K562 treated with DMSO at 1 percent for 12 hours (cell line): Measurements from ENCODE around the gene DCN. TPM values are rescaled to one million over a fixed set of nuclear protein-coding genes. Genes with fewer than 3 reads are reported as not detected.

ENCODE experiments used
- total RNA-seq: library from RNA; unstranded; fragments of 300-600 nt; gene quantifications from 2 replicates; pipeline ENCODE4 v1.2.3, GENCODE V29; 2022; ENCODE audit not compliant: insufficient read depth

DCN gene, protein sequence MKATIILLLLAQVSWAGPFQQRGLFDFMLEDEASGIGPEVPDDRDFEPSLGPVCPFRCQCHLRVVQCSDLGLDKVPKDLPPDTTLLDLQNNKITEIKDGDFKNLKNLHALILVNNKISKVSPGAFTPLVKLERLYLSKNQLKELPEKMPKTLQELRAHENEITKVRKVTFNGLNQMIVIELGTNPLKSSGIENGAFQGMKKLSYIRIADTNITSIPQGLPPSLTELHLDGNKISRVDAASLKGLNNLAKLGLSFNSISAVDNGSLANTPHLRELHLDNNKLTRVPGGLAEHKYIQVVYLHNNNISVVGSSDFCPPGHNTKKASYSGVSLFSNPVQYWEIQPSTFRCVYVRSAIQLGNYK
- 1.0 and 1.3 TPM in 2 replicates for total RNA-seq

DNA sequence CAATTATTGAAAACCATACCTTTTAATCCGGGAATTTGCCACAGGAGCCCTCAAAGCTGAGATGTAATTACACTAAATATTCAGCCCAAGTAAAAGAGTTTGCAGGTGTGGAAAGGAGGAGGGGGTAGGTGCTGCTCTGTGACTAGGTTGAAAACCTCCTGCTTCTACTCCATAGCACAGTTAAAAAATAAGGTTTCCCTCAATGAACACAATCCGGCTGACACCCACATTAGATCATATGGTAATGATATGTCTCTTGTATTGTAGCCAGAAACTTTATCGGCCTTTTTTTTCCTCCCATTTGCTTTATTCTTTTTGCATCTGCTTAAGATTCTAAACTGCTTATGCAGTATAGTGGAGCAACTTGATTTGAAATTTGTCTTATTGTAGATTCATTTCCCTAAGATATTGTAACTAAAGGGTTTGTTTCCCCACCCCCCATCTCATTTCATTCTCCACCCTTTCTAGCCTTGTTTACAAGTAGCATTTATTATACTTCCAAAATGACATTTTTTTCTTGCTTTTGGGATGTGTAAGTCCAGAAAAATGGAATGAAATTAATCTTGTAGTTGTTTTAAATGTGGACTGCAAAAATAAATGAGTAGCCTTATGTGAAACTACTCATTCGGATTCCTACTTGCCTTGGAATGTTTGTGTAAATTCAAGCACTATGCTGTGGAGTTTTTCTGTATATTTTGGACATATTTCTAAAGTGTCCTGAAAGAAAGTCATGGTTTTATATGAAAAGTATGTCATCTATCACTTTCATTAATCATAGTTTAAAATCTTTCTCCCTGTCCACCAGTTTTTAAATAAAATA lies at the start of gene DCN:
DCN (minus strand) TSS at position 182 of the 820 bp plus-strand sequence. CDS start 4,265 bp downstream, outside the sequence.

DNA sequence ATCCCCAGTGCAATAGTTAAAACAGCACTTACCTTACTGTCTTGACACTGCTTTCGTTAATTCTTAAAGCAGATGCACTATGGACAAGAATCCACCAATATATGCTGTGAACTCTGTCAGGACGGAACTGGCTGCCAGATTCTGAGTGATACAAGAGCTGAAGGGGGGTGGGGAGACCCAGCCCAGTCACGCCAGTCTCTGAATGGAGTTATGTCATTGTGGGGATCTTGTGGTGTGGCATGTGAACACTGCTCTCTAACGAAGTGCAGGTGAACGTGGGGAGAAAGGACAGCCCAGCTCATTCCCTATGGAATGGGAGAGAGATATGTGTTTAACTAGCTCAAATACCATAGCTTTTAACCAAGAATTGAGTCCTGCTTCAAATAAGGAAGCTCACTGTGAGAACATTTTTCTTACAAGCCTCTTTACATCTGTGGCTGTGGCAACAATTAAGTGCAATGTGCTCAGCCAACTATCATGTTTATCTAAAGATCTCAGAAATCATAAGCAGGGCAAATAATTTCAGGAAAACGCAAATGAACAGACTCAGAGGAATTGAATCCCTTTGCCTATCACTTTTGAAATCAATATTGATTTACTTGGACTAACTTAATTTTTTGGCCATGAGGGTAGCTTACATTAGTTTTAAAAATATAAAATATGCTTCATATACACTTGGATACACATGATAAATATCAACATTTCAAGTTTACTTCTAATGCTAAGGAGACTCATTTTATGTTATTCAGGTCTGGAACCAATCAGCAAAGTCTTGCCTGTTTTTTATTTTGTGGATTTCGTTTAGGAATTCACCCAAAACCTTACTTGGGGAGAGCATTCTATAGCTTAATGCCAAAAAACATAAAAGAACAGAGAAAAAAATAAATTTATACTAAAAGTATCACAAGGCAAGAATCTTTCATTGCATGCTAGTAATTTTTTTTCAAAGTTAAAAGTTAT lies 71.0 kb downstream of the DCN start, which contains the start of gene LUM:
LUM (minus strand) TSS at position 129 of the 960 bp plus-strand sequence. CDS start 2,515 bp downstream, outside the sequence.

Other genes with a start within 250 kb of the DCN start
- gene CCER1, start 227.6 kb downstream of the DCN start, total RNA-seq, result not detected in 2 replicates
- not detected in 2 replicates for gene EPYC, start 177.8 kb downstream of the DCN start, total RNA-seq
- not detected in 2 replicates for gene KERA, start 124.8 kb downstream of the DCN start, total RNA-seq
- gene LUM, start 71.3 kb downstream of the DCN start, total RNA-seq, result not detected in 2 replicates